Kidney glomerular epithelial cell (primary cell): ENCODE data around the gene PUS10.
A peak's percentile ranks its signal among the peaks of the same experiment; 100 is the strongest.
"Not testable (repeated sequence)": the region's sequence is repeated elsewhere in the genome, so short reads cannot be mapped to it uniquely, and the experiment has no call there.

ENCODE experiments used
- DNase-seq: peaks from one replicate; lab custom pipeline; 2025; lab: John Stamatoyannopoulos, UW

The PUS10 gene

DNA sequence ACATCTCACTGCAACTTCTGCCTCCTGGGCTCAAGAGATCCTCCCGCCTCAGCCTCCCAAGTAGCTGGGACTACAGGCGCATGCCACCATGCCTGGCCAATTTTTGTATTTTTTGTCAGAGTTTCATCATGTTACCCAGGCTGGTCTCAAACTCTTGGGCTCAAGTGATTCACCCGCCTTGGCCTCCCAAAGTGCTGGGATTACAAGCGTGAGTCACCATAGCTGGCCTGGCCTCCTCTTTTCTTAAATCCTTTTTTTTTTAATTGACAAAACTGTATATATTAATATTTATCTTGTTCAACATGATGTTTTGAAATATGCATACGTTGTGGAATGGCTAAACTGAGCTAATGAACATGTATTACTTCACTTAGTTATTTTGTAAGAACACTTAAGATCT is 86.0 kb downstream of the PUS10 start:
- DNase-seq = not testable (repeated sequence)

DNA sequence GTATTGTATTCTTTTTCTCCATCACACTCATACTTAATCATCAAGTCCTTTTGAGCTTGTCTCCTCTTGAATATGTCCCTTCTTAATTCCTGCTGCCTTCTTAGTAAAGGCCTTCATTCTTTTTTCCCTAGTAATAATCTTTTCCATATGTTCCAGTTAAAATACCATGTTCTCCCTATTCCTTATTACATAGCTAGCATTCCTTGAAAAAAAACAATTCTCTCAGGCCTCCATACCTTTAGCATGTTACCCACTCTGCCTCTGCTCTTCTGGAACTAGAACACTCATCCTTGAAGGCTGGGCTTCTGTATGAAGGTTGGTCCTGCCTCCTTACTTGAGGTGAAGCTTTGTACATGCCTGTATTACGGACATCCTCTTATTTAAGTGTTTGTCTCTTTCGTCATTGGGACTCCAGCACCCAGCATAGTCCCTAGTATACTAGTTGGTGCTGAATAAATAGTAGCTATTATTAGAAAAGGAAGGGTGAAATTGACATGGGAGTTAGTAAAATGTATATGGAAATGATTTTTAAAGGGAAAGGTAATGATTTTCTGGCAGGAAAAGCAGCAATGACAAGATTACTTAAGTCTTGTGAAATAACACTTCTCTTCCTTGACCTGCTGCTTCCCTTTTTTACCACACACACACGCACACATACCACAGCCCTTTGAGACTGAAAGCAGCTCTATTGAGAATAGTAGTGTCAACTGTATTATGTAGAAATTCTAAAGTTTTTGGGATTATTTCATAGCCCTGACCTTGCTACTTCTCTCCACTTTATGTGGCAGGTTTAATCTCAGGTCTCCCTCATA is 91.1 kb downstream of the PUS10 start:
- DNase-seq = no peak

DNA sequence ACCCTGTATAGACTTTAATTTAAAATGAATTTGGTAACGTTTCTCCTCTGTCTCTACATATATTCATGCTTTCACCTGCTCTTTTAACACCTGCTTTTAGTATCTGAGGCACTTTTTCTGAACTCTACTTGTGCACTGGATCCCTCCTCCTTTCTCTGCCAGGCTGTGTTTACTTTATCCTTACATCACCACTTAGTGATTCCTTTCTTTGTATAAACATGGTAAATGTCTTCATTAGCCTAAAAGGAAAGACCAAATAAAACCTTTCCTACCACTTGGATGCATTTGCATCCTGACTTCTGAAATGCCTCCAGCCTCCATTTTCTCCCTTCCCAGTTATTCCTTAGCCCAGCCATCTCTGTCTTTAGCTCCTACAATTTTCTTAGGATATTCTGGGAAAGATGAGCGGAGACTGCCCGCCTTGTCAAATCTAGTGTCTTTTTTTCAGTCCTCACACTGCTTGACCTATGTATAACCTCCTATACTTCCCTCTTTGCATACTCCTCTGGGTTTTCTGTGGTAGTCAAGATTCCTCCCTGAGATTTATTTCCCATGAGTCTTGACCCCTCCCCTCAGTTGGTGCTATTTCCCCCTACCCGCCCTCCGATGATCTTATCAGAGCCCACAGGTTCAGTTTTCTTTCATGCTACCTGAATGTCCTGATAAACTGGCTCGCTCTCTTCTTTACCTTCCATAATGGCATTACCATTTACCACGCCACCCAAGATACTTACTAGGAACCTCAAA is 91.9 kb downstream of the PUS10 start:
- peak; percentile 11 for DNase-seq

DNA sequence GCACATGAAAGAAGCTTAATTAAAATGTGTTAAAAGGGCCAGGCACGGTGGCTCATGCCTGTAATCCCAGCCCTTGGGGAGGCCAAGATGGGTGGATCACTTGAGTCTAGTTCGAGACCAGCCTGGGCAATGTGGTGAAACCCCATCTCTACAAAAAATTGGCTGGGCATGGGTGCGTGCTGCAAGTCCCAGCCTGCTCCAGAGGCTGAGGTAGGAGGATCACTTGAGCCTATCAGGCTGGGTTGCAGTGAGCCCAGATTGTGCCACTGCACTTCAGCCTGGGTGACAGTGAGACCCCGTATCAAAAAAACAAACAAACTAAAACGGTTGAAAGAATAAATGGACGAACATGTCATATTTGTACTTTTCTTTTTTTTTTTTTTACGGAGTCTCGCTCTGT is 110.7 kb downstream of the PUS10 start:
- no peak for DNase-seq

DNA sequence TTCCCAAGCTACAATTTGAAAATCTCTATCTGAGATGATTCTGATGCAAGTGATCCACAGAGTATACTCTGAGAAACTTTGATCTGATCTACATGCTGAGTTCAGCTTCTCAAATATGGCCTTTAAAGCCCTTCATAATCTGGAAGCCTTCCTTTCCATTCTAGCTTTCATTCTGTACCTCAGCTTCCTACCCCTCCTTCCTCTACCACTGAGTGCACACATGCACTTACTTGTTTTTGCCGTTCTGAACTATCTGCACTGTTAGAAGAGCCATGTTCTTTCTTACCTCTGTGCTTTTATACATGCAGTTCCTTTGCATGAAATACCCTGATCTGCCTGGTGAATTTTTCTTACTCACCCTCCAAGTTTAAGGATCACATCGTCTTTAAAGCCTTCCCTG is 111.7 kb downstream of the PUS10 start:
- DNase-seq = no peak

DNA sequence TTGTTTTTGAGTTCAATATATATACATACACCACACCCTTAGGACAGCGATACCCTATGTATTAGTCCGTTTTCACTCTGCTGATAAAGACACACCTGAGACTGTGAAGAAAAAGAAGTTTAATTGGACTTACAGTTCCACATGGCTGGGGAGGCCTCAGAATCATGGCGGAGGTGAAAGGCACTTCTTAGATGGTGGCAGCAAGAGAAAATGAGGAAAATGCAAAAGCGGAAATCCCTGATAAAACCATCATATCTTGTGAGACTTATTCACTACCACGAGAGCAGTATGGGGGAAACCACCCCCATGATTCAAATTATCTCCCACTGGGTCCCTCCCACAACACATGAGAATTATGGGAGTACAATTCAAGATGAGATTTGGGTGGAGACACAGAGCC is 112.2 kb downstream of the PUS10 start:
- DNase-seq = not testable (repeated sequence)

DNA sequence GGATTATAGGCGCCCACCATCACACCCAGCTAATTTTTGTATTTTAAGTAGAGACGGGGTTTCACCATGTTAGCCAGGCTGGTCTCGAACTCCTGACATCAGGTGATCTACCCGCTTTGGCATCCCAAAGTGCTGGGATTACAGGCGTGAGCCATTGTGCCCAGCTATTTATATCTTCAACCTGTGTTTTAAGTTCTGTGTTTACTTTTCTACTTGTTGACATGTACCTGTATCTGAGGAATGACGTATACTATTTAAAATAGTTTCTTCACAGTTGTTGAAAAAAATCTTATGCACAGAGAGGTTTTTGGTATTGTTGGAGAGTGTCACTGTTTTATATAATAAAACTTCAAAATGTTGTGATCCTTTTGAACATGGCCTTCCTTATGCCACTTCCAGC is 116.8 kb downstream of the PUS10 start:
- DNase-seq = not testable (repeated sequence)

DNA sequence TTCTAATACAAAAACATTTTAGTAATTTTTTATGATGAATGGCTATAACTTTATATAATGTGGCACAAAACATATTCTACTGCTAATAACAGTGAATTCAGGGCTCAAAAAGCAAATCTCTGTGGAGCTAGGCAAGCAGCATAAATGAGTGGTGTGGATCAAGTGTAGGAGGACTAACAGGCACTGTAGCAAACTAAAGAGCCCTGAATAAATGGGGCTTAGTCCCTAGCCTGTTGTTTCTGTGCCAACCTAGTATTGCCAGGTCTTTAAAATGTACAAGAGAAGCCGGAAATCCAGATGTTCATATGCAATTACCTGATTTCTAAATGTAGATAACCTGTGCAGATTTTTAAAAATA is 118.2 kb downstream of the PUS10 start:
- no peak for DNase-seq

DNA sequence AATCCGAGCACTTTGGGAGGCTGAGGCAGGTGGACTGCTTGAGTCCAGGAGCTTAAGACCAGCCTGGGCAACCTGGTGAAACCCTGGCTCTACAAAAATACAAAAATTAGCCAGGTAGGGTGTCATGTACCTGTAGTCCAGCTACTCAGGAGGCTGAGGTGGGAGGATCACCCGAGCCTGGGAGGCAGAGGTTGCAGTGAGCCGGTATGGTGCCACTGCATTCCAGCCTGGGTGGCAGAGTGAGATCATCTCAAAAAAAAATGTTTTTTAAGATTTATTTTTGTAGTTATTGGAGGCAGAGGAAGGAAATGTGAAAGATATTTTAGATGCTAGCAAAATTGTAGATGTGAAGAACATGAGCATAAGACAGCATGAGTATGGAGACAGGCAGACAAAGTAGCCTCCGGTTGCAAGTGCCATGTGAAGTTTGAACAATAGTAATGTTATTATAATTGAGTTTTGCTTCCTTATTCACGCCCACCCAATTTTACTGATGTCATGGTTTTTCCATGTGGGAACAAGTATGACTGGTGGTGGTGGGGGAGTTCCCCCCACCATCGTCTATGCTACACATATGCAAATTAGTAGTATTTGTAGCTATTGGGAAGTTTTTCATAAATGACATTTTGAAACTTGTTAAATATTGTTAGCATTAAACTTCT is 118.7 kb downstream of the PUS10 start:
- no peak for DNase-seq

DNA sequence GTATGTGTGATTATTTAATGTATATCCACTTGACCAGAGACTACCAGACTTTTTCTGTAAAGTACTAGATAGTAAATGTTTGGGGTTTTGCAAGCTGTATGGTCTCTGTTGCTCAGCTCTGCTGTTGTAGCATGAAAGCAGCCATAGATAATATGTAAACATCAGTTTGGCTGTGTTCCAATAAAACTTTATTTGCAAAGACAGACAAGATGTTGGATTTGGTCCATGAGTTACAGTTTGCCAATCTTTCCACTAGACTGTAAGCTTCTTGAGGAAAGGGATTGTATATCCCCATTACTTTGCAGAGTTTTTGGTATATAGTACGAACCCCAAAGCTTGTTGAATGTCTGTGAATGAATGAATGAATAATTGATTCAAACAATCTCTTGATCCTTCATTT is 119.5 kb downstream of the PUS10 start:
- no peak for DNase-seq
